ENCODE data around the gene PRELID1.

Gene PRELID1

DNA sequence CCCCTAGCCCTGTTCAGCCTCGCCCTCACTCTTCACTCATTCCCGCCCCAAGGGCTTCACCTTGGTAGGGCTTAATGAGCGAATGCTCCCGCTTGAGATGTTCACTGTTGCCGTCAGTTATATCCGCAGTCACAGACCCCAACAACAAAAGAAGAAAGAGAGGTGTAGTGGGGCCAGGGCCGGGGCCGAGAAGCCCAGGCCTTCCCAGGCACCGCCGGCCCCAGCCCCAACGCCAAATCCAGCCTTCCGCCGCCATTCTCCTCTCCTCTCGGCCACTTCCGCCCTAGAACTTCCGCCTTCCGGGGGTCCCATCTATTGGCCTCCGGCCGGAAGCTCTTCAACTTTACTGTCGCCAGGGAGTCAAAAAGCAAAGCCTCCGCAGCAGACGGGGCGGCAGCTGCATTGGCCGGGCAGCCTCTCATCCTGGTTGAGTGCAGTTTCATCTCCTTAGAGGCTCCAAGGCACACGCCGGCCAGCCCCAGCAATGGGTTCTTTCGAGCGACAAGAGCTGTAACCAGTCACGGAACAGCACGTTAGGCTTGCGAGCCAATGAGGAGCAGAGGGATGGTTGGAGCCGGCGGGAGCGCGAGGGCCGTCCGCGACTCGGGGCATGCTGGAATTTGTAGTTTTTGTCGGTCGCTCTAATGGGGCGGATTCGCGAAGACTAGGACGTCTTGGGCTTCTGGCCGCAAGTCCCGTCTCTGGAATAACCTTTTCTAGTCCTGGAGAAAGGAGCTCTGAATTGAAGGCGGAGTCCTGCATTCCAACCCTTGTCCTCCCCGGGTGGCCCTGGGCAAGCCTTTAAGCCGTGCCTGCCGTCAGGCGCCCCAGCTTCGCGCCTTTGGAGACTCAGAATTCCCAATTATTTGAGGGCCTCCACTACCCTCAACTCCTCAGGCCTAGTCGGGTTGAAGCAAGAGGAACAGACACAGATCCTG, 48.1 kb downstream of the PRELID1 start, which contains the start of gene LMAN2:
Gene LMAN2, minus strand, starts transcription at position 277 of the 938 bp plus-strand sequence. Its CDS starts 21 bp downstream, at position 256.
- ATAC-seq, result peak; percentile 99
- peaks cover 13% of the 10 kb centered on the region for H3K36me3 Mint-ChIP-seq
- peaks cover 52% of the 10 kb centered on the region for H3K4me1 Mint-ChIP-seq
- peak within 1 kb of the TSS; percentile 91 for H3K4me3 Mint-ChIP-seq
- no peaks in the 10 kb centered on the region for H3K27me3 Mint-ChIP-seq
- H3K27ac Mint-ChIP-seq, result peak within 1 kb of the TSS; percentile 98
- no peaks in the 10 kb centered on the region for H3K9me3 Mint-ChIP-seq

DNA sequence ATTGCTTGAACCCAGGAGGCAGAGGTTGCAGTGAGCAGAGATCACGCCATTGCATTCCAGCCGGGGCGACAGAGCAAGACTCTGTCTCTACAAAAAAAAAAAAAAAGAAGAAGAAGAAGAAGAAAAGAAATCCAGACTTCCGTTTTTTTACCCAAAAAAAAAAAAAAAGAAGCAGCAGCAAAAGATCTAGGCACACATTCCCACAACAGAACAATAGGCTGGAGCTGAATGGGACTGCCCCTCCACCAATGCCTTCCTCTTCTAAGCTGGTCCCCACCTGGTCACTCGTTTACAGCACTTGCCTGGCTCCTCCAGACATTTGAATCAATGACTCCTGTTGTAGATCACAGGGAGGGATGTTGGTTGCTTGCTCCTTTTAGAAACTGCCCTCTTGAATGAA, 49.5 kb downstream of the PRELID1 start:
- Mint-ChIP-seq H3K4me1 (peaks cover 55% of the 10 kb centered on the region), H3K27ac (no peak overlapping the region), H3K4me3 (no peak overlapping the region), H3K9me3 (no peaks in the 10 kb centered on the region), H3K36me3 (peaks cover 13% of the 10 kb centered on the region), H3K27me3 (no peaks in the 10 kb centered on the region)
- ATAC-seq, result no peak

GRCh38 chr5:177354256-177354655, 50.7 kb downstream of the PRELID1 start:
- Mint-ChIP-seq H3K4me1 (peaks cover 61% of the 10 kb centered on the region), H3K36me3 (peaks cover 8% of the 10 kb centered on the region), H3K27me3 (no peaks in the 10 kb centered on the region), H3K4me3 (no peak overlapping the region), H3K27ac (peak overlapping the region; percentile 32), H3K9me3 (no peaks in the 10 kb centered on the region)
- ATAC-seq, result no peak

- Mint-ChIP-seq H3K4me3 (no peak overlapping the region), H3K4me1 (peaks cover 61% of the 10 kb centered on the region), H3K36me3 (peaks cover 4% of the 10 kb centered on the region), H3K9me3 (no peaks in the 10 kb centered on the region), H3K27ac (peak overlapping the region; percentile 32), H3K27me3 (no peaks in the 10 kb centered on the region)
- no peak for ATAC-seq
Measured at GRCh38 chr5:177354711-177355110, 51.1 kb downstream of the PRELID1 start.

DNA sequence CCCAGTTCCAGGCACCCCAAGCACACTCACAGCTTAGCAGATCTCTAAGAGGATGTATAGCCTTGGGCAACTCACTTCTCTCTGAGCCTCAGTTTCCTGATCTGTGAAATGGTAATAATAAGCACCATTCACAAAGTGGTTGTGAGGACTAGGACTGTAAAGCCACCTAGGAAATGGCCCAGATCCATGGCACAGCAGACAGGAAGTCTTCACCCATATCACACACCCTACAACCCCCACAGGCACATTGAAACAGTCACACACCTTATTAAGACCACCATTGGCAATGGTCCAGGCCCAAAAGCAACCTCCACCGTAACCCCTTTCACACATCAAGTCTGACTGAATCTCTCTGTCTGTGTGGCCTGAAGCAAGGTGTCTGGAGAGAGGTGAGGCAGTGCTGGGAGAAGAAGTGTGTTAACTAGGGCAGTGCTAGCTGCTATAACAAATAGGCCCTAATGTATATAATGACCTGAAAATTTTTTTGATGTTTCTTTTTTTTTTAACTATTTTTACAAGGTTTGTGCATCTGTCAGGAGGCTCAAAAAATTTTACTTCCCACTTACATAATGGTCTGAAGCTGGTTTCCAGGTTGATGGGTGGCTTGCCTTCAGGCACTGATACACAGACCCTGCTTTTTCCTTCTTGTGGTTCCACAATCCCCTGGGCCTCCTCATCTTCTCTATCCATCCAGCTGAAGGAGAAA, 51.7 kb downstream of the PRELID1 start:
- H3K36me3 Mint-ChIP-seq, result no peaks in the 10 kb centered on the region
- H3K9me3 Mint-ChIP-seq, result no peaks in the 10 kb centered on the region
- ATAC-seq, result no peak
- peak overlapping the region; percentile 53 for H3K27ac Mint-ChIP-seq
- H3K27me3 Mint-ChIP-seq, result no peaks in the 10 kb centered on the region
- peaks cover 61% of the 10 kb centered on the region for H3K4me1 Mint-ChIP-seq
- H3K4me3 Mint-ChIP-seq, result no peak overlapping the region

GRCh38 chr5:177355868-177356168, 52.2 kb downstream of the PRELID1 start:
- no peak for ATAC-seq
- Mint-ChIP-seq H3K36me3 (no peaks in the 10 kb centered on the region), H3K27ac (peak overlapping the region; percentile 53), H3K27me3 (no peaks in the 10 kb centered on the region), H3K4me1 (peaks cover 63% of the 10 kb centered on the region), H3K9me3 (no peaks in the 10 kb centered on the region), H3K4me3 (no peak overlapping the region)
